Nephron progenitor cell (in vitro differentiated cells): ENCODE measurements around the gene TRMT5.

Source experiments
- DNase-seq: peaks from one replicate; pipeline ENCODE4 v3.0.0; 2021
- H3K27ac Mint-ChIP-seq: 2 replicates; pipeline ENCODE4 v1.8.0; 2021; ENCODE audit warnings: mild to moderate bottlenecking, moderate library complexity, mixed read lengths
- H3K27me3 Mint-ChIP-seq: 2 replicates; pipeline ENCODE4 v1.8.0; 2021; ENCODE audit warnings: mild to moderate bottlenecking, low read depth, mixed read lengths; ENCODE audit not compliant: poor library complexity
- H3K36me3 Mint-ChIP-seq: 2 replicates; pipeline ENCODE4 v1.8.0; 2021; ENCODE audit warnings: low read depth, mixed read lengths
- H3K4me1 Mint-ChIP-seq: 2 replicates; pipeline ENCODE4 v1.8.0; 2021; ENCODE audit warnings: mixed read lengths
- H3K4me3 Mint-ChIP-seq: 2 replicates; pipeline ENCODE4 v1.8.0; 2021; ENCODE audit warnings: mild to moderate bottlenecking, moderate library complexity, mixed read lengths
- H3K9me3 Mint-ChIP-seq: 2 replicates; pipeline ENCODE4 v1.8.0; 2021; ENCODE audit warnings: mild to moderate bottlenecking, moderate library complexity, mixed read lengths
- TF ChIP-seq, protein P1 (sequence below): fragments of 200-600 bp; sonication (generic); IDR thresholded peaks from 2 replicates; pipeline ENCODE4 v1.5.0; 2021; ENCODE audit warnings: antibody characterized with exemption

Gene TRMT5

DNA sequence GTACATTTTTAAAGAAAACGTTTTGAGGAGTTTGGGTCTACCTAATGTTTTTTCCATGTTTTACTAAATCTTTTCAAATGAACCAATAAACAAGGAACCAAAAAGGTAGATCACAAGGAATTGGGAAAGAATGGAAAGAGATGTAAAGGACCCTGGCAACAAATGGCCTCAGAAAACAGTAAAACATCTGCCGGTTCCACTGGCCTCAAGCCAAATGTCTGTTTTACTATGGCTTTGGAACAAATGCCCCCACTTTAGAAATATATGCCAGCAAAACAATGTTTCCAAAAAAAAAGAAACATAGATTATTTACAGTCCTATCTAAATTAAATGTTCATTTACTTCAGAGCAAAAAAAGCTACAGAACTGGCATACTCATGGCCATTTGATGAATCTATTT, 3.0 kb downstream of the TRMT5 start:
- H3K4me1 Mint-ChIP-seq = peaks cover 23% of the 10 kb centered on the region
- TF ChIP-seq, protein P1, sequence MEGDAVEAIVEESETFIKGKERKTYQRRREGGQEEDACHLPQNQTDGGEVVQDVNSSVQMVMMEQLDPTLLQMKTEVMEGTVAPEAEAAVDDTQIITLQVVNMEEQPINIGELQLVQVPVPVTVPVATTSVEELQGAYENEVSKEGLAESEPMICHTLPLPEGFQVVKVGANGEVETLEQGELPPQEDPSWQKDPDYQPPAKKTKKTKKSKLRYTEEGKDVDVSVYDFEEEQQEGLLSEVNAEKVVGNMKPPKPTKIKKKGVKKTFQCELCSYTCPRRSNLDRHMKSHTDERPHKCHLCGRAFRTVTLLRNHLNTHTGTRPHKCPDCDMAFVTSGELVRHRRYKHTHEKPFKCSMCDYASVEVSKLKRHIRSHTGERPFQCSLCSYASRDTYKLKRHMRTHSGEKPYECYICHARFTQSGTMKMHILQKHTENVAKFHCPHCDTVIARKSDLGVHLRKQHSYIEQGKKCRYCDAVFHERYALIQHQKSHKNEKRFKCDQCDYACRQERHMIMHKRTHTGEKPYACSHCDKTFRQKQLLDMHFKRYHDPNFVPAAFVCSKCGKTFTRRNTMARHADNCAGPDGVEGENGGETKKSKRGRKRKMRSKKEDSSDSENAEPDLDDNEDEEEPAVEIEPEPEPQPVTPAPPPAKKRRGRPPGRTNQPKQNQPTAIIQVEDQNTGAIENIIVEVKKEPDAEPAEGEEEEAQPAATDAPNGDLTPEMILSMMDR = no peak
- DNase-seq = no peak
- peaks cover 43% of the 10 kb centered on the region for H3K36me3 Mint-ChIP-seq
- H3K27ac Mint-ChIP-seq = no peak overlapping the region
- H3K27me3 Mint-ChIP-seq = no peaks in the 10 kb centered on the region
- peak overlapping the region; percentile 71 for H3K4me3 Mint-ChIP-seq
- no peaks in the 10 kb centered on the region for H3K9me3 Mint-ChIP-seq

DNA sequence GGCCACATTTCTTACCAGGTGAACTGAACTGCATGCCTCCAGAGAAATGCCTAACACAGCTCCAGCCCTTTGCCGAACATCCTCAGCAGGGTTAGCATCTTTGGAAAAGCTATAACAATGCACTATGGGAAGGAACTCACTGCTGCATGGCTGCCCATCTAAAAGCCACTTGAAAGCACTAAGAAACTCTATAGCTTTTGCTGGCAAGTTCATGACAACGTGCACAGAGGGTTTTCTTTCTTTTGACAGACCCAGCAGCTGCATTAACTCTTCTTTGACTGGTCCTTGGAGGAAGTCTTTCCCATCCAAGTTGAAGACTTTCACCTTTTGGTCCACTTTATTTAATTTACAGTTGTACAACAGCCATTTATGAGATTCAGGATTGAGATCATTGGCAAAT, 5.3 kb downstream of the TRMT5 start:
- peaks cover 66% of the 10 kb centered on the region for H3K36me3 Mint-ChIP-seq
- no peaks in the 10 kb centered on the region for H3K9me3 Mint-ChIP-seq
- no peak overlapping the region for H3K4me3 Mint-ChIP-seq
- no peak for DNase-seq
- no peaks in the 10 kb centered on the region for H3K27me3 Mint-ChIP-seq
- H3K4me1 Mint-ChIP-seq = peaks cover 23% of the 10 kb centered on the region
- TF ChIP-seq, protein P1 = no peak
- H3K27ac Mint-ChIP-seq = peak overlapping the region; percentile 37

DNA sequence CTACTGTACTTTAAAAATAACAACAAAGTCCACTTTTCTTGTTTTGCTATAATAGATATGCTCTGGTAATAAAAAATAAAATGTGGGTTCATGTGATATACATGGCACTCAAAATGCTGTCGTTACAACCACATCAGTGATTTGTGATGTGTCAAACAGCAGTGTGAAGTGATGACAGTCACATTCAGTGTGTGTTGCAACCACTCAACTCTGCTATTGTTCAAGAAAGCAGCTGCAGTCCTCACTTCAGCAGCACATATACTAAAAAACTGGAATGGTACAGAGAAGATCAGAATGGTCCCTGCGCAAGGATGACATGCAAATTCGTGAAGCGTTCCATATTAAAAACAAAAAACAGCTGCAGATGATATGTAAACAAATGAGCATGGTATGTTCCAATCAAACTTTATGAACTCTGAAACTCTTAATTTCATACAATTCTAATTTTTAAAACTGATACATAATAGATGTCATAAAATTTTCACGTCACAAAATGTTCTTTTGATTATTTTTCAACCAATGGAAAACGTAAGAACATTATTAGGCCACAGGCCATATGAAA, 6.7 kb downstream of the TRMT5 start:
- TF ChIP-seq, protein P1 = no peak
- H3K36me3 Mint-ChIP-seq = peaks cover 68% of the 10 kb centered on the region
- no peaks in the 10 kb centered on the region for H3K27me3 Mint-ChIP-seq
- H3K4me1 Mint-ChIP-seq = peaks cover 23% of the 10 kb centered on the region
- no peak overlapping the region for H3K4me3 Mint-ChIP-seq
- no peak overlapping the region for H3K27ac Mint-ChIP-seq
- H3K9me3 Mint-ChIP-seq = no peaks in the 10 kb centered on the region
- no peak for DNase-seq

DNA sequence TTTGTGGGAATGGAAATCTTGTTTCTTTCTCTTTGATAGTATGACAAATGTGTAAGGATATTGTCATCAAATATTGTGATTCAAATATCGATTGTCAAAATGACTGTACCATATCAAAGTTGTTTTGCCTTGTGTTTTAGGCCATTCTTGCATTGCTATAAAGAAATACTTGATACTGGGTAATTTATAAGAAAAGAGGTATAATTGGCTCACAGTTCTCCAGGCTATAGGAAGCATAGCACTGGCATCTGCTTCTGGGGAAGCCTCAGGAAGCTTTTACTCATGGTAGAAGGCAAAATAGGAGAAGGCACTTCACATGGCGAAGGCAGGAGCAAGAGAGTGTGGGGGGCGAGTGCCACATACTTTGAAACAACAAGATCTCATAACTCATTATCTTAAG, 7.8 kb downstream of the TRMT5 start:
- H3K27me3 Mint-ChIP-seq = no peaks in the 10 kb centered on the region
- no peak overlapping the region for H3K4me3 Mint-ChIP-seq
- TF ChIP-seq, protein P1 = no peak
- peaks cover 23% of the 10 kb centered on the region for H3K4me1 Mint-ChIP-seq
- H3K36me3 Mint-ChIP-seq = peaks cover 63% of the 10 kb centered on the region
- no peak for DNase-seq
- H3K27ac Mint-ChIP-seq = peak overlapping the region; percentile 80
- H3K9me3 Mint-ChIP-seq = no peaks in the 10 kb centered on the region

DNA sequence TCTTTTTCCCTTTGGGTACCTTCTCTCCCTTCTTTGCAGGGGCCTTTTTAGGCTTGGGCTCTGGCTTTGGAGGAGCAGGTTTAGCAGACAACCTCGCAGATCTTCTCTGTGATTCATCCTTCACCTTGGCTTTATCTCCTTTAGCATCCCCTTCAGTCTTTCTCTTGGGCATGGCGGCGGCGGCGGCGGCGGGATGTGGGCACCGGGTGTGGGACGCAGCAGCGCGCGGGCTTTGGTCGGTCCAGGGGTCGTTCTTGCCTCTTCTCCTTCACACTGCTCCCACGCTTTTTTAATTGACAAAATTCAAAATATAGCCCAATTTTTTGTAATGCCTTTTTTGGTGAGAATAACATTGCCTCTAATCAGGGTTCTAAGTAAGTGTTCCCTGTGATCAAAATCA, 8.6 kb downstream of the TRMT5 start:
- Mint-ChIP-seq H3K4me3 (no peak overlapping the region), H3K27me3 (no peaks in the 10 kb centered on the region), H3K9me3 (no peaks in the 10 kb centered on the region), H3K36me3 (peaks cover 58% of the 10 kb centered on the region), H3K4me1 (peaks cover 23% of the 10 kb centered on the region), H3K27ac (peak overlapping the region; percentile 66)
- DNase-seq = no peak
- TF ChIP-seq, protein P1 = no peak

DNA sequence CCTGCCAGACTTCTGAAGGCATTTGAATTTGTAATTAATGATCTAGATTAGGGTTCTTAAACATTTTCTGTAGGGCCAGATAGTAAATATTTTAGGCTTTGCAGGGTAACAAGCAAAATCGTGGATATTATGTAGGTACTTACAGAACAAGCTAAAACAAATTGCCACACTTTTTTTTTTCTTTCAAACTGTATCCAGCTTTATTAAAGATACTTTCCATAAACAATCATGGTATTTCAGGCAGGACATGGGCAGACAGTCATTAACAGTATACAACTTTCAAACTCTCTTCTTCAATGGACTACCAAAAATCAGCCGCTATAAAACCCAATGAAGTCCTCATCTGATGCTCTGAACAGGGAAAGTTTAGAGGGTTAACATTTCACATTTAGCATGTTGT, 9.6 kb downstream of the TRMT5 start:
- Mint-ChIP-seq H3K27me3 (no peaks in the 10 kb centered on the region), H3K9me3 (no peaks in the 10 kb centered on the region), H3K4me3 (no peak overlapping the region), H3K4me1 (peaks cover 14% of the 10 kb centered on the region), H3K27ac (no peak overlapping the region), H3K36me3 (peaks cover 54% of the 10 kb centered on the region)
- no peak for DNase-seq
- TF ChIP-seq, protein P1 = no peak
